Gastrocnemius medialis (tissue), 4 donors: Measurements from ENCODE around the gene WWOX.

Experiments
- CTCF ChIP-seq, 5 experiments: fragments of 450-650 bp in 3 of 5; fragments of 200-600 bp in 2 of 5; sonication (generic) in 2 of 5; IDR thresholded peaks in 4 of 5; conservative IDR thresholded peaks in 1 of 5; 1 replicate in 4 of 5; 2 replicates in 1 of 5; pipeline ENCODE4 v1.5.1; 2016 to 2019; ENCODE audit warnings: antibody characterized with exemption in 5 of 5, mild to moderate bottlenecking in 3 of 5, moderate library complexity in 3 of 5
- POLR2A ChIP-seq, 2 donors: fragments of 450-650 bp; IDR thresholded peaks; one replicate each; pipeline ENCODE4 v1.6.1; 2017; ENCODE audit warnings: antibody characterized with exemption in 2 of 2, mild to moderate bottlenecking in 2 of 2, moderate library complexity in 2 of 2

DNA sequence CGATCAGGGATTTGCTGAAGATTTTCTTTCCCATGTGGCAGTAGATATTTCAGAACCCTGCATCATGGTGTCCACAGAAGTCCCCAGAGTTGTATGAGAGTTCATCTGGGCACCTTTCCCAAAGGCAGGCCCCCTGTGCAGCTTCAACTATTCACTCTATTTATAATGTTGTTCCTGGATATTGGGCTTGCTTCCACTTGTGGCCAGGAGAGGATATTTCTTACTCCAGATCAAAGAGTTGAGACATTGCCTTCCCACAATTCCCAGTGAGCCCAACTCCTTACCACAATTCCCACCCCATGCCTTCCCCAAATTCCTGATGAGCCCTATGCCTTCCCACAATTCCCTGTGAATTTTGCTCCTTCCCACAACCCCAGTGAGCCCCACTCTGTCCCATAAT, 206.9 kb downstream of the WWOX start:
- TF ChIP-seq CTCF (IDR thresholded peaks at IDR 0.05 in 4 of 5, conservative IDR thresholded peaks at IDR 0.05 in 1 of 5) (no peak), POLR2A (IDR thresholded peaks at IDR 0.05) (no peak)
